Suppressor macrophage treated with lipopolysaccharide for 1 hour (primary cell): ENCODE results near the gene COL5A2.

ENCODE experiments used
- DNase-seq, 3 donors: peaks; one replicate each; pipeline ENCODE4 v3.0.0-alpha.2; 2020 to 2022

The COL5A2 gene

GRCh38 chr2:189178726-189179569 is 613 bp downstream of the COL5A2 start:
- no peak for DNase-seq

GRCh38 chr2:189178054-189178453 is 1.5 kb downstream of the COL5A2 start:
- DNase-seq, result no peak

GRCh38 chr2:189177251-189177840 is 2.2 kb downstream of the COL5A2 start:
- no peak for DNase-seq

- no peak for DNase-seq
Measured at GRCh38 chr2:189176516-189176915, 3.0 kb downstream of the COL5A2 start.

- no peak for DNase-seq
Measured at GRCh38 chr2:189175869-189176433, 3.6 kb downstream of the COL5A2 start.

- DNase-seq, result no peak
Measured at GRCh38 chr2:189171956-189172609, 7.5 kb downstream of the COL5A2 start.

GRCh38 chr2:189168856-189169499 is 10.6 kb downstream of the COL5A2 start:
- no peak for DNase-seq

- DNase-seq, result no peak
Measured at GRCh38 chr2:189165656-189166380, 13.7 kb downstream of the COL5A2 start.

- DNase-seq, result no peak
Measured at GRCh38 chr2:189164746-189165145, 14.8 kb downstream of the COL5A2 start.

GRCh38 chr2:189163889-189164288 is 15.7 kb downstream of the COL5A2 start:
- DNase-seq, result no peak

GRCh38 chr2:189162566-189162965 is 17.0 kb downstream of the COL5A2 start:
- no peak for DNase-seq

GRCh38 chr2:189161894-189162293 is 17.7 kb downstream of the COL5A2 start:
- DNase-seq, result no peak

- DNase-seq, result no peak
Measured at GRCh38 chr2:189159717-189160116, 19.8 kb downstream of the COL5A2 start.

GRCh38 chr2:189159273-189159672 is 20.3 kb downstream of the COL5A2 start:
- DNase-seq, result no peak

- DNase-seq, result no peak
Measured at GRCh38 chr2:189157939-189158338, 21.6 kb downstream of the COL5A2 start.

- no peak for DNase-seq
Measured at GRCh38 chr2:189157456-189157855, 22.1 kb downstream of the COL5A2 start.

GRCh38 chr2:189155795-189156194 is 23.8 kb downstream of the COL5A2 start:
- DNase-seq, result no peak

GRCh38 chr2:189153619-189154018 is 25.9 kb downstream of the COL5A2 start:
- no peak for DNase-seq

- no peak for DNase-seq
Measured at GRCh38 chr2:189152483-189152882, 27.1 kb downstream of the COL5A2 start.

- DNase-seq, result no peak
Measured at GRCh38 chr2:189151906-189152305, 27.7 kb downstream of the COL5A2 start.

GRCh38 chr2:189150033-189150432 is 29.5 kb downstream of the COL5A2 start:
- DNase-seq, result no peak

GRCh38 chr2:189147989-189148388 is 31.6 kb downstream of the COL5A2 start:
- no peak for DNase-seq
